MV-4-11 (cell line): Measurements from ENCODE around the gene ZNG1E.
"Not testable (repeated sequence)": the region's sequence is repeated elsewhere in the genome, so short reads cannot be mapped to it uniquely, and the experiment has no call there.

Experiments used
- DNase-seq: peaks from one replicate; lab custom pipeline; 2025; lab: John Stamatoyannopoulos, UW

Gene ZNG1E

DNA sequence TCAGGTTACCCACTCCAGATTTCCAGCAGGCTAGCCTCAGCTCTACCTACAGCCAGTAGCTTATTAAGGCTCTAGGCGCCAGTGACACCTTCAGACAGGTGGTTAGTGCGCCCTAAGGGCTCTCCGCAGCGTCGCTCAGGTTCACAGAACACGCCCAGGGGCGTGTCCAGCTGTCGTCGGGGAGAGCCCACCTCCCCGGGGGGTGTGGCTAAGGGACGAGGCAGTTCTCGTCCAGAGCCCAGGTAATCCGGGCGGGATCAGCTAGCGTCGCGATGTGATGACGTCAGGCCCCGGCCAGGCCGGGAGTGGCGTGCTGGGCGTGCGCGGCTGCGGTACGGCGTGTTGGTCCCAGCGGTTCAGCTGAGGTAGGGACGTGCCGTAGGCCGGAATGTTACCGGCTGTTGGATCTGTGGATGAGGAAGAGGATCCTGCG, at the start of gene ZNG1E:
ZNG1E (plus strand) TSS at position 340 of the 433 bp plus-strand sequence; CDS start at position 389, 49 bp downstream.
- not testable (repeated sequence) for DNase-seq

DNA sequence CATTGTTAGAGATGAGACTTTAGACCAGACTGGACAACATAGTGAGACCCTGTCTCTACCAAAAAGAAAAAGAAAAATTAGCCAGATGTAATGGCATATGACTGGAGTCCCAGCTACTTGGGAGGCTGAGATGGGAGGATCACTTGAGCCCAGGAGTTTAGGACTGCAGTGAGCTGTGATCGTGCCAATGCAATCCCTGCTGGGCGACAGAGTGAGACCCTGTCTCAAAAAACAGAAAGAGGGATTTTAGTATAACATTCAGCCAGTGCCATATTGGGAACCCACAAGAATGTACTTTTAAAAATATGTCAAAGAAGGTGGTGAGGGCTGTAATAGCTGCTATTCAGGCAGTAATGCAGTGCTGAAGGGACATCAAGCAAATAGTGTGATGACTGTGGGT, 2.1 kb upstream of the ZNG1E start:
- not testable (repeated sequence) for DNase-seq

DNA sequence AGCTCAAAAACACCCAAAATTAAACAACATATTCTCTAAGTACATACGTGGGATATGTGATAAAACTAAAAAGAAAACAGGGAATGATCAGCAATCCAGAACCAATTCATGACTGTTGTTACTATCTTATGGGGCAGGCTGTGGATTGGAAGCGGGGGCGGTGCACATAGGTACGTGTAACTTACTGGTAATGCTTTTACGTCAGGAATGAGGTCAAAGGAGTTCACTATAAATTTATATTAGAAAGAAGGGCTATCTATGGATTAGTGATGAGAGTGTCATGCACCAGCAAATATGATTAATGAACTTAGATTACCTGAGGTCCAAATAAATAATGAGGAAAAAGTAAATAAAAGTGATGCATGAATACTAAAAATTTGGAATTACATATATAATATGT, 710 bp upstream of the ZNG1E start:
- DNase-seq, result not testable (repeated sequence)

DNA sequence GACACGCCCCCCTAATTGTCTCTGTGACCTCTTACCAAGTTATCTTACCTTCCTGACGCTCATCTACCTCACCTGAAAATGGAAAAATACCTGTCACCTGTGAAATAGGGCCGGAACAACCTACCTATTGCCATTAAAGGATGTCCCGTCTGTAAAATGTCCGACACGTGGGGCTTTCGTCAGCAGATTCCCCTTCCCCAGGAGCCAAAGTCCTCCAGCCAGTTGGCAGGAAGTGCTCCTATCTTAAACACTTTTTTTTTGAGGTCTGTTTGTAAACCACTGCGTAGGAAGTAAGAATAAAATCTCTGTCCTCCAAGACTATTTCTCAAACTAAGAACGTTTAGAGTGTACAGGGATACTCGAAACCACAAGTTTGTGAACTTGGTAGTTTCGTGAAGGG, 661 bp downstream of the ZNG1E start:
- not testable (repeated sequence) for DNase-seq

DNA sequence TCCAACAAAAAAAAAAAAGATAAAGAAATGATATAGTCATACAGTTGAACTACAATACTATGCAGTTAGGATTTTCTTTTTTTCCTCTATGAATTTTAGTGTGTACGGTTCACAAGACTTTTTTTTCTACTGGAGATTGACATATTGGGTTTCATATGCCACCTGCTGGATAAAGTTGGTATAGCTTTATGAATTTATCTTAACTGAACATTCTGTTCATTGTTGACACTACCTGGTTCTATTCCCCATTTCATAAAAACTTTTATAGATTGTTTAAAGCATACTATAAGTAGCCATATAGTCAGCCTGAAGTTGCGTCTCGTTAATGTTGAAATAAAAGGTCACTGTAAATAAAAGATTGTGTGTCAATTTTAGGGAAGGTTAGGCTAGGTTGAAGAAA, 2.8 kb downstream of the ZNG1E start:
- DNase-seq, result not testable (repeated sequence)

DNA sequence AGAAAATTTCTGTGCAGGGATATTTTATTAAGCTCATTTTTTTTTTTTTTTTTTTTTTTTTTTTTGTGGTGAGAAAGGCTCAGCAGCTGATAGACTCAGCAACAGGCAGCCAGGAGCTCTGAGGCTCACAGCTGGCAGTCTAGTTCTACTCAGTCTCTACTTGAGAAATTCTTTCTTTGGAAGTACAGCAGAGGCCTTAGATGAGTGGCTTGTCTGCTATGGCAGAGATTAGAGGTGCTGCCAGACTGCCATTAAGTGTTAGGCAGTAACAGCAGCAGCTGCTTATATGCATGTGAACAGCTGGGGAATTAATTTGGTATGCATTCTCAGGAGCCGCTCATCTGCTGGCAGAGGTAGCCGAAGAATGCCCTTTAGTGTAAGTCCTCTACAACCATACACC, 27.8 kb downstream of the ZNG1E start:
- DNase-seq, result not testable (repeated sequence)

DNA sequence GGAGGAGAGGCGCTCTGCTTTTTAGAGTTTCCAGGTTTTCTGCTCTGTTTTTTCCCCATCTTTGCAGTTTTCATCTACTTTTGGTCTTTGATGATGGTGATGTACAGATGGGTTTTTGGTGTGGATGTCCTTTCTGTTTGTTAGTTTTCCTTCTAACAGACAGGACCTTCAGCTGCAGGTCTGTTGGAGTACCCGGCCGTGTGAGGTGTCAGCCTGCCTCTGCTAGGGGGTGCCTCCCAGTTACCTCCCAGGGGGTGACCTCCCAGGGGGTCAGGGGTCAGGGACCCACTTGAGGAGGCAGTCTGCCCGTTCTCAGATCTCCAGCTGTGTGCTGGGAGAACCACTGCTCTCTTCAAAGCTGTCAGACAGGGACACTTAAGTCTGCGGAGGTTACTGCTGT, 38.7 kb downstream of the ZNG1E start:
- DNase-seq, result not testable (repeated sequence)

DNA sequence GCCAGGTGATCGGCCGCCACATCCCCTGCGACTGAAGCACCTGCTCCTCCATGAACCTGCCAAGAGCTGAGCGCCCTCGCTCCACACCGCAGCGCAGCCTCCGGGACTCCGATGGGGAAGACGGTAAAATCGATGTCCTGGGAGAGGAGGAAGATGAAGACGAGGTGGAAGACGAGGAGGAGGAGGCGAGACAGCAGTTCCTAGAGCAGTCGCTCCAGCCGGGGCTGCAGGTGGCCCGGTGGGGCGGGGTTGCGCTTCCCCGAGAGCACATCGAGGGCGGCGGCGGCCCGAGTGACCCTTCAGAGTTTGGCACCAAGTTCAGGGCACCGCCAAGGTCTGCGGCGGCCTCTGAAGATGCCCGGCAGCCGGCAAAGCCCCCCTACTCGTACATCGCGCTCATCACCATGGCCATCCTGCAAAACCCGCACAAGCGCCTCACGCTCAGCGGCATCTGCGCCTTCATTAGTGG, 61.4 kb downstream of the ZNG1E start, which contains the start of gene FOXD4L4:
FOXD4L4 (plus strand) TSS at position 51 of the 469 bp plus-strand sequence; CDS start at position 51, 0 bp downstream.
- not testable (repeated sequence) for DNase-seq

DNA sequence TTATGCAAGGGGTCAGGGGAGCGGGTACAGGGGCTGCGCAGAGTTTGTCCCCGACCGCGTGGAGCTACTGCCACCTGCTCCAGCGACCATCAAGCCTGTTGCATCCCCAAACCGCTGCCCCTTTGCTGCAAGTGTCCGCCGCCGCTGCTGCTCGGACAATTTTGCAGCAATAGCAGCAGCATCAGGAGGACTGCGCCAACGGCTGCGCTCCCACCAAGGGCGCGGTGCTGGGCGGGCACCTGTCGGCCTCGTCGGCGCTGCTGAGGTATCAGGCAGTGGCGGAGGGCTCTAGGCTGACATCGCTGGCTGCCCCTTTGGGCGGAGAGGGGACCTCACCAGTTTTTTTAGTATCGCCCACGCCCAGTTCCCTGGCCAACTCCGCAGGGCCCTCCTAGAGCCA, 62.4 kb downstream of the ZNG1E start:
- DNase-seq, result not testable (repeated sequence)
